Subcutaneous adipose tissue (tissue), 4 donors: Measurements from ENCODE around the gene ZNF865. TPM values are rescaled to one million over a fixed set of nuclear protein-coding genes. Genes with fewer than 3 reads are reported as not detected.

Experiments used
- CTCF ChIP-seq: fragments of 450-650 bp; IDR thresholded peaks from one replicate; pipeline ENCODE4 v1.5.1; 2016; ENCODE audit warnings: low read depth, mild to moderate bottlenecking, control low read depth, antibody characterized with exemption, moderate library complexity
- total RNA-seq, 4 donors: library from RNA; depleted of rRNA; stranded (reverse); fragments of >200 nt; gene quantifications; one replicate each; pipeline ENCODE4 v1.1.0, GENCODE V29; 2016

The ZNF865 gene
- total RNA-seq, 4 donors from 2014 or later: 1.8 to 8.9 (median 3.6) TPM

DNA sequence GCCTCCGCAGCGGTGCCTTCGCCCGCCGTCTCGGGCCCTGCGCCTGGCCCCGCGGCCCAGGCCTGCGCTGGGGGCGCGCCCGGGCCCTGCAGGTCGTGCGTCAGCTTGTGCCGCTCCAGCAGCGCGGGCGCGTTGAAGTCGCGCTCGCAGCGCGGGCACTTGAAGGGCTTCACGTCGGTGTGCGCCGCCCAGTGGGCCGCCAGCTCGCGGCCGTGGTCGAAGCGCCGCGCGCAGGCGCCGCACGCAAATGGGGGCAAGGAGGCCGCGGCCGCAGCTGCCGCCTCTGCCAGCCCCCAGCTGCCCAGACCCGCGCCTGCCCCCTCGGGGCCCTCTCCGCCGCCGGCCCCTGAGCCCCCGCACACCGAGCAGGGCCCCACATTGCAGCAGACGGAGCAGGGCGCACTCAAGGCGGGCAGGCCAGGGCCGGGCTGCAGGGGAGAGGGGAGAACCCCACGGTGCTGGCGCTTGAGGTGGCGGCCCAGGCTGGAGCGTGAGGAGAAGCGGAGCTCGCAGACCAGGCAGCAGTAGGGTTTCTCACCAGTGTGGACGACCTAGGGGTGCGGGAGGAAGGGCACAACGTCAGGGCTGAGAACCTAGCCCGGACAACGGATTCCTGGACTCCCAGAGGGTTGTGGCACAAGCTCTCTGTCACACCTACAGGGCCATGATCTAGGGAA is 12.2 kb upstream of the ZNF865 start:
- no peak for TF ChIP-seq CTCF

GRCh38 chr19:55594996-55595545 is 10.4 kb upstream of the ZNF865 start:
- no peak for TF ChIP-seq CTCF

DNA sequence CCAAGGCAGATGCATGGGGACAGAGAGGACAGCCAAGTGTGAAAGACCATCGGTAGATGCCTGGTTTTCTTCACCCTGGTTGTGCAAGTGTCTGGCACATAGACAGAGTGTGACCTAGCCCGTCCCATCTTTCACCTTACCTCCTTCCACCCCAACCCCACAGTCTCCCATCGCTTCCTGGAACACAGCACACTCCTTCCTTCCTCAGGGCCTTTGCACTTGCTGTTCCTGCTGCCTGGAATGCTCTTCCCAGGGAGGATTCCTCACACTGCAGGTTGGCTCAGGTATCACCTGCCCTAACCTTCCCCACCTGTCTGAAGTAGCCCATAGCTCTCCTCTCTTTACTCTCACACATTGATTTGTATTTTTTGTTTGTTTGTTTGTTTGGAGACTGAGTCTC is 9.1 kb upstream of the ZNF865 start:
- no peak for TF ChIP-seq CTCF

- no peak for TF ChIP-seq CTCF
These were observed 7.9 kb upstream of the ZNF865 start for GRCh38 chr19:55597501-55597921.

GRCh38 chr19:55598034-55598433 is 7.4 kb upstream of the ZNF865 start:
- TF ChIP-seq CTCF: no peak

DNA sequence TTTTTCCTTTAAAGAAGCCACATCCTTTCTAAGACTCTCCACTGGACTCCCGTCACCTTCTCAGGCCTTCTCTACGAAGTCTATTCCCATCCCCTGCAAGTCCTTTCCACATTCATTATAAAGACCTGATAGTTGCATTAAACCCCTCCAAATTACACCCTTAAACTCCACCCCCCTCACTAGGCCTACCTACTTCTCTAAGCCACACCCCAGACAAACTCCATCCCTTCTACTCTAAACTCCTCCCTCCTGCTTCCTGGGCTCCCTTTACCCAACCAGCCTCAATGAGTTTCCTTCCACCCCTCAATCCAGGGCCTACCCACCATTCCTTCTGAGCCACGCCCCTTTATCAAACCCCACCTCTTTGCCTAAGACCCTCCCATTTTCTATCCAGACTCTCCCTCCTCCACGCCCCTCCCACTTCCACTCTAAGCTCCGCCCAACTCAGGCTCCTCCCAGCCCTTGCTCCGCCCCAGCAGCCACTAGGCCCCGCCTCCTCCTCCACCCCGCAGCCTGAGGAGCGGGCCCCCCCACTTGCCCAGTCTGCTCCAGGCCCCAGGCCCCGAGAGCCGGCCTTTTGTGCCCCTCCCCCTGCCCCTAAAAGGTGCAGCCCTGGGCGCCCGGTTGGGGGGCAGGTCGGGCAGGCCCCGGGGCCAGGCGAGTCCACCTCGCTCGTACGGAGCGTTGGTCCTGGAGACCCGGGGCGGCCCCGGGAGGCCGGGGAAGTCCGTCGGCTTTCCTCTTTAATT is 6.6 kb upstream of the ZNF865 start:
- TF ChIP-seq CTCF: no peak

- TF ChIP-seq CTCF: no peak
These were observed 6.0 kb upstream of the ZNF865 start, which contains the start of gene FIZ1 for GRCh38 chr19:55599468-55599841. TSS of gene FIZ1 (minus strand) at chr19:55599517. CDS start at chr19:55597865, 1,652 bp downstream.
